Measurements from ENCODE around the gene CACNG3. TPM values are rescaled to one million over a fixed set of nuclear protein-coding genes. Genes with fewer than 3 reads are reported as not detected.
"Not testable (repeated sequence)": the region's sequence is repeated elsewhere in the genome, so short reads cannot be mapped to it uniquely, and the experiment has no call there.

Gene CACNG3
- total RNA-seq, 2 donors from 2014 or later, result not detected

GRCh38 chr16:24319126-24319814 lies 63.1 kb downstream of the CACNG3 start:
- intact Hi-C loops (cut with DNase I), result no loop called here
- no peak for ATAC-seq
- no peak for DNase-seq

DNA sequence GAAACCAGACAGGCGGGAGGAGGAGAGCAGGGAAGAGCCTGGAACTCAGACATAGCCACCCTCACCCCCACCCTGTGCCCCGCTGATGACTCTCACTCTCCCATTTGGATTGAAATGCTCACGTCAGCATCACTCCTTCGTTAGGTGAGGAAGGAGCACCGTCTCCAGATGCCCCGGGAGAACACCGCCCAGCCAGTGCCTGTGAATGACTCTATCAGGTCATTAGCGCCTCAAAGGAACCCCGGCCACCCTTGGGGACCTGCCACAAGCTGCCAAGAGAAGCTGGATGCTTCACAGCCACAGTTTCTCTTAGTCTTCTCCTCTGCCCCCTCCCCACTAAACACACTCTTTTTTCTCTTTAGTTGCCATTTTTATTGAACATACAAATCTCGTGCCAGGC lies 66.0 kb downstream of the CACNG3 start:
- ATAC-seq (no peak), DNase-seq (no peak)
- intact Hi-C loops (cut with DNase I), result no loop called here

DNA sequence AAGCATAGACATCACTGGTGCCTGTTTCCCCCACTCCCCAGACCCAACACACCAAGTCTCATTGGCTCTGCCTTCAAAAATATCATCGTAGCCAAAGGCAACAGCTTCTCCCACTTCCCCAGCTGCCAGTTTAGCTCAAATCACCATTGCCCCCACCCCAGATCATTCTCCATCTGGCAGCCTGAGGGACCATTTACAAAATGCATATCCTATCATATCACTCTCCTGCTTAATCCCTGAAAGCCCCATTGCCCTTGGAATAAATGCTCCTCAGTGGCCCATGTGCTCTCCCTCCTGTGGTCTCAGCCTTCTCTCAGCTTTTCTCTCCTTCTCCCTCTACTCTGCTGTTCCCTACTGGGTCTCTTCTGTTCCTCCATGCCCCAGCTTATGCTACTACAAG lies 68.3 kb downstream of the CACNG3 start:
- DNase-seq (no peak), ATAC-seq (no peak)
- intact Hi-C loops (cut with DNase I), result no loop called here

GRCh38 chr16:24328835-24329452 lies 72.8 kb downstream of the CACNG3 start:
- ATAC-seq, result no peak
- no peak for DNase-seq

GRCh38 chr16:24332178-24332577 lies 76.0 kb downstream of the CACNG3 start:
- ATAC-seq (no peak), DNase-seq (no peak)
- intact Hi-C loops (cut with DNase I), result no loop called here

More at GRCh38 chr16:24328835-24329452, 72.8 kb downstream of the CACNG3 start:
- intact Hi-C loops (cut with DNase I), result no loop called here

GRCh38 chr16:24332582-24333090 lies 76.5 kb downstream of the CACNG3 start:
- ATAC-seq (no peak), DNase-seq (no peak)
- intact Hi-C loops (cut with DNase I), result no loop called here

DNA sequence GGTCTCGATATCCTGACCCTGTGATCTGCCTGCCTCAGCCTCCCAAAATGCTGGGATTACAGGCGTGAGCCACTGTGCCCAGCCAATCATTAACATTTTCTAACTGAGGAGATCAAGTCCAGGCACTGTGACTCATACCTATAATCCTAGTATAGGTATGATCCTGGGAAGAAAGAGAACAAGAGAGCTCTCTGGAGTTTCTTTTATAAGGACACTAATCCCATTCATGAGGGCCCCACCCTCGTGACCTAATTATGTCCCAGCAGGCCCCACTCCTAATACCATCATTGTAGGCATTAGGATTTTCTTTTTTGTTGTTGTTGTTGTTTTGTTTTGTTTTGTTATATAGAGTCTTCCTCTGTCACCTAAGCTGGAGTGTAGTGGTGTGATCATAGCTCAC lies 80.4 kb downstream of the CACNG3 start:
- no peak for DNase-seq
- ATAC-seq, result no peak
- intact Hi-C loops (cut with DNase I), result no loop called here

GRCh38 chr16:24337013-24337412 lies 80.9 kb downstream of the CACNG3 start:
- ATAC-seq, result no peak
- intact Hi-C loops (cut with DNase I), result no loop called here
- DNase-seq, result no peak

GRCh38 chr16:24343829-24344228 lies 87.7 kb downstream of the CACNG3 start:
- intact Hi-C loops (cut with DNase I); DNase-seq; ATAC-seq: not testable (repeated sequence)

- DNase-seq, result no peak
- no peak for ATAC-seq
- intact Hi-C loops (cut with DNase I), result no loop called here
These were observed 88.6 kb downstream of the CACNG3 start for GRCh38 chr16:24344784-24345183.

DNA sequence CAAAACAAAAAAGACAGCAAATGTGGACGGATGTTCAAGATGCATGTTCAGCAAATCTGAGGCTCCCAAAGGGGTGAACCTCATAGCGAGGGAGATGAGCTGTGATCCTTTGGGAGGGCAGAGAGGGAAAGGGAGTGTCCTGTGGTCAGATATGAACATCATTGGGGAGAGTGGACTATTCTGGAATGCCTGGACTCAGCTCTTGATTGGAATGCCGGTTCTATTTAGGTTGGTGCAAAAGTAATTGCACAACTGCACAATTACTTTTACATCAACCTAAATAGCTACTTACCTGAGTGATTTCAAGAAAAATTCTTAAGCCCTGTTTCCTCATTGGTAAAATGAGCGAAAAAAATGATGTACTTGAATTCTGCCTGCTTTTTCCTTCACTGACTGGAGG lies 89.6 kb downstream of the CACNG3 start:
- ATAC-seq (no peak), DNase-seq (no peak)
- intact Hi-C loops (cut with DNase I), result no loop called here

- intact Hi-C loops (cut with DNase I), result no loop called here
- DNase-seq, result no peak
- no peak for ATAC-seq
These were observed 90.6 kb downstream of the CACNG3 start for GRCh38 chr16:24346734-24347133.

DNA sequence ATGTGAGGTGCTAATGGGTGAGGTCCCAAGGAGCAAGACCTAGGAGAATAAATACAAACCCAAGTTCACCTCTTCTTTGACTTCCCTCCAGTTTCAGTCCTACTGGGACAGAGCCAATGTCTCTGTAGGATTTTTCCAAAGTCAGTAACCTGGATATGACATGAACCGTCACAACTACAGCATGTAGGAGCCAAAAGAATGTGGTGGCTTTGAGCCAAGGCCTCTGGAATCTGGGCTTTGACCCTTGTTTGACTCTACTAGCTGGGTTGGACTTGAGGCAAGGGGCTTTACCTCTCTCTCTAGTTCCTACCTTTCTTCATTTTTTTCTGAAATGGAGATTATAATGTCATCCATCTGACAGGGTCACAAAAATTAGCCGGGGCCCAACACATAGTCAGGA lies 91.4 kb downstream of the CACNG3 start:
- no peak for ATAC-seq
- no peak for DNase-seq
- intact Hi-C loops (cut with DNase I), result no loop called here

- no peak for ATAC-seq
- DNase-seq, result no peak
- intact Hi-C loops (cut with DNase I), result no loop called here
These were observed 92.6 kb downstream of the CACNG3 start for GRCh38 chr16:24348545-24349290.

DNA sequence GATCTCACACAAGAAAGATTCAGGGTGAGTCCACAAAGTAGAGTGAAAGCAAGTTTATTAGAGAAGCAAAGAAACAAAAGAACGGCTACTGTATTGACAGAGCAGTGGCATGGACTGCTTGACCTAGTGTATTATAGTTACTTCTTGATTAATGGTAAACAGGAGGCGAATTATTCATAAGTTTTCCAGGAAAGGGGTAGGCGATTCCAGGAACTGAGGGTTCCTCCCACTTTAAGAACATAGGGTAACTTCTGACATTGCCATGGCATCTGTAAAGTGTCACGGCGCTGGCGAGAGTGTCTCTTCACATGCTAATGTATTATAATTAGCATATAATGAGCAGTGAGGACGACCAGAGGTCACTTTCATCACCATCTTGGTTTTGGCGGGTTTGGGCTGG lies 93.2 kb downstream of the CACNG3 start:
- intact Hi-C loops (cut with DNase I), result no loop called here
- no peak for ATAC-seq
- DNase-seq, result no peak

GRCh38 chr16:24352746-24353145 lies 96.6 kb downstream of the CACNG3 start:
- ATAC-seq (no peak), DNase-seq (no peak)
- intact Hi-C loops (cut with DNase I), result no loop called here

- no peak for DNase-seq
- ATAC-seq, result no peak
- intact Hi-C loops (cut with DNase I), result no loop called here
These were observed 97.5 kb downstream of the CACNG3 start for GRCh38 chr16:24353622-24354021.

- intact Hi-C loops (cut with DNase I), result no loop called here
- ATAC-seq (no peak), DNase-seq (no peak)
These were observed 101.4 kb downstream of the CACNG3 start for GRCh38 chr16:24357511-24357910.

DNA sequence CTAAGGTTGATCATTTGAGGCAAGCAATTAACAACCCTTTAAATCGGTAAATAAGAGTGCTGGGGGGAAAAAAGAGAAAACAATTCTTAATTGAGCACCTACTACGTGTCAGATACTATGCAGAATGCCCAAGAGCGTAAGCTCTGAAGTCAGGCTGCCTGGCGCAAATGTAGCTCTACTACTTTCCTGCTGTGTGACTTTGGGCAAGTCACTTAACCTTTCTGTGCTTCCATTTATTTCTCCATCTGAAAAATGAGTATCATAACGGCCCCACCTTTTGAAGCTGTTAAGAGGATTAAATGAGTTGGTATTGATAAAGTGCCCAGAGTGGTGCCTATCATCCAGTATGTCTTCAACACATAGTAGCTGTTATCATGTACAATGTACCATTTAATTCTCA lies 102.0 kb downstream of the CACNG3 start:
- intact Hi-C loops (cut with DNase I), result no loop called here
- ATAC-seq, result no peak
- DNase-seq, result no peak

DNA sequence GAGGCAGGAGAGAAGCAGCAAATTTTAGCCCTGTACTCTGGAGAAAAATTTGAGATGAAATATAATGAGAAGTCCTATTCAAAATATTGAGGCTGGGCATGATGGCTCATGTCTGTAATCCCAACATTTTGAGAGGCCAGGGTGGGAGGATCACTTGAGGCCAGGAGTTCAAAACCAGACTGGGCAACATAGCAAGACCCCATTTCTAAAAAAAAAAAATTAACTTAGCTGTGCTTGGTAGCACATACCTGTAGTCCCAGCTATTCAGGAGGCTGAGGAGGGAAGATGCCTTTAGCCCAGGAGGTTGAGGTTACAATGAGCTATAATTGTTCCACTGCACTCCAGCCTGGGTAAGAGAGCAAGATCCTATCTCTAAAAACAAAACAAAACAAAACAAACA lies 103.4 kb downstream of the CACNG3 start:
- DNase-seq, result no peak
- intact Hi-C loops (cut with DNase I), result no loop called here
- no peak for ATAC-seq
